ENCODE measurements around the gene ITGB3. TPM values are rescaled to one million over a fixed set of nuclear protein-coding genes. Genes with fewer than 3 reads are reported as not detected.
A peak's percentile ranks its signal among the peaks of the same experiment; 100 is the strongest.

Gene ITGB3
- total and polyA plus RNA-seq, 9 of the 15 experiments (the other 6 are each of a cell fraction or from before 2014, with no cell fraction given): 0.08 to 2.6 (median 0.62) TPM; not detected in 1

GRCh38 chr17:47218896-47219430, 34.7 kb upstream of the ITGB3 start (continued):
- peak; percentile 49 to 67; a peak in 2 of 4 replicates for TF ChIP-seq ARNT (IDR thresholded peaks at IDR 0.05)
- 0 out of 2 replicates have a peak, but pooled peaks have one; percentile 24 for TF ChIP-seq RREB1 (CRISPR knock-in tag; IDR thresholded peaks at IDR 0.05)
- no peak for TF ChIP-seq KAT2B (IDR thresholded peaks at IDR 0.05; ENCODE audit: low read depth, low read length)
- TF ChIP-seq CREBBP (IDR thresholded peaks at IDR 0.05; ENCODE audit: low read depth, low read length): no peak
- peak; percentile 86 for TF ChIP-seq ZNF395 (CRISPR knock-in tag; IDR thresholded peaks at IDR 0.05)
- peak in 1 of 2 experiments; percentile 77; a peak in 3 of 4 replicates for TF ChIP-seq KDM1A (IDR thresholded peaks at IDR 0.05)
- no peak for TF ChIP-seq ZBTB12 (CRISPR knock-in tag; IDR thresholded peaks at IDR 0.05)
- peak; percentile 16; the same call in 1 of the 2 replicates for TF ChIP-seq REST (IDR thresholded peaks at IDR 0.05; ENCODE audit: borderline replicate concordance)
- TF ChIP-seq REST (CRISPR knock-in tag; IDR thresholded peaks at IDR 0.05; ENCODE audit: low read depth): 0 out of 2 replicates have a peak, but pooled peaks have one; percentile 36
